Putamen (tissue), 1 donor: ENCODE data around the gene MINDY3.

Experiments used
- DNase-seq: peaks from one replicate; pipeline ENCODE4 v3.0.0-alpha.2; 2016; ENCODE audit warnings: low spot score

MINDY3 gene

DNA sequence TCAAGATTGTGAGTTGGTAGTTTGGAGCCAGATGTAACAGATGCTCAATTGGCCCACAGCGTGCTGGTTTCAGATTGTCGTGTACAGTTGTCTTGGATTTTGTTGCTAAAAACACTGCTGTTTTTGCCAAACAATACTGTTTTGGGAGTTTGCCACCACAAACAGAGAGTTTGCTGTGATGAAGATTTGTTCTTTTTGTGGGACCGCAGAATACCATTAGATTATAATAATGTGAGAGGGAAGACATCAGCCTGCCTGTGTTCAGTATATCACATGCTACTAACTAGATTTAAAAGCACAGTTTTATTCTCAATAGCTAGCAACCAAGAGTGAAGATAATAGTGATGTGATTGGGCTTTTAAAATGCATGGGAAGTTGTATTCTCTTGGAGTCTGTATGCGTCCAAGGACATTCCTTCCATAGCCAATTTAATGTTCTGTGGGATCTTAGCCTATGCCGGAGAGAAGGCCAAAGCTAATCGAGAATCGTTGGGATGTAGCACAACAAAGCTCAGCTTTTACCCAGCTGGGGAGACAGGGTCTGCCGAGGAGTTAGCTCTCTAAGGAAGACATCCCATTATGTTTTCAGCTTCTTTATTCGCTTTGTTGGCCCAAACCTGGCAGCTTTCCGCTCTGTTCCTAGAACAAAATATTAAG, 121.9 kb downstream of the MINDY3 start:
- no peak for DNase-seq

GRCh38 chr10:15737656-15738055, 122.7 kb downstream of the MINDY3 start:
- no peak for DNase-seq

DNA sequence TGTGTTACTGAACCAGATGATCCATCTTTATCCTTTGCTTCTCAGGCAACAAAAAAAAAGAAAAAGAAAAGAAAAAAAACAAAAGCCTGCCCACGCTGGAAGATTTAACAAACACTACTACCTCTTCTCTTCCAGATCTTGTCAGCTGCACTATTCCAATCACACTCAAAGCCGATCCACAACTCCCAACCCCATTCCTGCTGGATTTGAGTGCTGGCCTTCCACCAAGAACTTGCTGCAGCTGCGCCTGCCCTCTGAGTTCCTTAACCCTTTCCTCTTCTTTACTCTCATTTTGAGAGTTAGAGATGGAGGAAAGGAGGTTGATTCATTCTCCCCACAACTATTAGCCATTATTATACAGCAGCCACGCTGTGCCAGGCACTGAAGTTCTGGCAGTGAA, 124.5 kb downstream of the MINDY3 start:
- DNase-seq = no peak

DNA sequence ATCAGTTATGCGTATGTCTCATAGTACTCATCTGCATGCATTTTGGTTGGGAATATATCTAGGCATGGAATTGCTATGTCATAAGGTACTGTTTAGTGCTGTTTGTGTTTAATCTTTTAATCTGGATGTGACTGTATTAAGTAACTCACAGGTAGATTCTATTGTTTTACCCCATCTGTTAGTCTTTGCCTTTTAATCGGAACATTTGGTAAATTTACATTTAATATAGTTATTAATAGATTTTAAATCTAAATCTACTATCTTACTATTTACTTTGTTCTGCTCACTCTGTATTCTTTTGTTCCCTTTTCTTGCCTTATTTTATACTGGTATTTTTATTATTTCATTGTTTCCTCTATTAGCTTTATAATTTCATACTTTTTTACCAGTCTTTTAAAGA, 130.0 kb downstream of the MINDY3 start:
- no peak for DNase-seq

- DNase-seq = no peak
These were observed 130.4 kb downstream of the MINDY3 start for GRCh38 chr10:15729890-15730289.
